K562 (cell line): ENCODE measurements around the gene GANAB. TPM values are rescaled to one million over a fixed set of nuclear protein-coding genes. Genes with fewer than 3 reads are reported as not detected.
A peak's percentile ranks its signal among the peaks of the same experiment; 100 is the strongest.

Experiments used
- ESRRA ChIP-seq: fragments of 450-650 bp; IDR thresholded peaks from 2 replicates; pipeline ENCODE4 v1.6.1; 2014; ENCODE audit warnings: low read depth, mild to moderate bottlenecking, moderate library complexity, borderline replicate concordance
- ESRRB ChIP-seq: fragments of 250-450 bp; sonication (Bioruptor Pico); IDR thresholded peaks from 2 replicates; pipeline ENCODE4 v1.5.0; 2020; ENCODE audit warnings: mild to moderate bottlenecking, moderate library complexity, borderline replicate concordance
- FOXJ3 ChIP-seq: sonication (generic); formaldehyde crosslinking; IDR thresholded peaks from 2 replicates; pipeline ENCODE4 v1.4.0; 2020; ENCODE audit warnings: mild to moderate bottlenecking, missing genetic modification reagents
- HEY1 ChIP-seq: fragments of 250-450 bp; sonication (Bioruptor Pico); IDR thresholded peaks from 2 replicates; pipeline ENCODE4 v1.5.0; 2020; ENCODE audit warnings: mild to moderate bottlenecking, moderate library complexity, borderline replicate concordance
- JUN ChIP-seq, 2 experiments: sonication (generic) in 1 of 2; formaldehyde crosslinking in 1 of 2; IDR thresholded peaks; 2 replicates each; pipeline versions ENCODE4 v1.6.1 to v1.8.0; 2012 to 2022; ENCODE audit warnings: borderline replicate concordance in 2 of 2, mild to moderate bottlenecking in 2 of 2, improper control_type of control experiment in 1 of 2, low read depth in 1 of 2, low read length in 1 of 2, missing genetic modification reagents in 1 of 2
- NFRKB ChIP-seq: fragments of 450-650 bp; IDR thresholded peaks from 2 replicates; pipeline ENCODE4 v1.6.1; 2016; ENCODE audit warnings: low read depth
- PHB ChIP-seq: fragments of 250-450 bp; sonication (Bioruptor Pico); IDR thresholded peaks from 2 replicates; pipeline ENCODE4 v1.5.0; 2021
- POLR2AphosphoS5 ChIP-seq: IDR thresholded peaks from 2 replicates; pipeline ENCODE4 v1.6.1; 2011; ENCODE audit warnings: mild to moderate bottlenecking, low read depth, low read length, moderate library complexity; ENCODE audit not compliant: control insufficient read depth, insufficient read depth
- TFAM ChIP-seq: fragments of 250-450 bp; sonication (Bioruptor Pico); conservative IDR thresholded peaks from 2 replicates; pipeline ENCODE4 v1.5.0; 2021; ENCODE audit warnings: mild to moderate bottlenecking, moderate library complexity
- ZNF232 ChIP-seq: sonication (generic); formaldehyde crosslinking; IDR thresholded peaks from 2 replicates; pipeline ENCODE4 v1.8.0; 2022; ENCODE audit warnings: mild to moderate bottlenecking, missing genetic modification reagents
- ZNF3 ChIP-seq: fragments of 250-450 bp; sonication (Bioruptor Pico); IDR thresholded peaks from 2 replicates; pipeline ENCODE4 v1.5.0; 2021; ENCODE audit warnings: mild to moderate bottlenecking, moderate library complexity
- polyA plus RNA-seq, 8 experiments: library from polyadenylated mRNA; depleted of rRNA in 4 of 8; stranded (reverse) in 5 of 8; unstranded in 3 of 8; fragments of >200 nt; fragmentation: Nextera tagmentation in 2 of 8; fragmentation: Illumina TruSeq in 1 of 8; extraction: Ambion mirVana in 2 of 8; extraction: Trizol in 1 of 8; gene quantifications; 2 replicates each; pipeline versions ENCODE4 v1.2.1 to v1.2.3, GENCODE V29; 2011 to 2014; ENCODE audit warnings: inconsistent platforms in 1 of 8, missing spikeins in 1 of 8
- total RNA-seq, 7 experiments: library from RNA; depleted of rRNA in 6 of 7; stranded (reverse); fragments of >200 nt in 6 of 7; fragmentation: Illumina TruSeq in 2 of 7; extraction: Trizol in 2 of 7; gene quantifications; 2 replicates each; pipeline versions ENCODE4 v1.2.1 to v1.2.3, GENCODE V29; 2011 to 2021; ENCODE audit warnings: low replicate concordance in 1 of 7
- TF ChIP-seq, protein P1 (sequence below), 2 experiments: fragments of 450-650 bp; formaldehyde crosslinking in 1 of 2; IDR thresholded peaks; 2 replicates each; pipeline versions ENCODE4 v1.4.0 to v1.6.1; 2014 to 2020; ENCODE audit warnings: mild to moderate bottlenecking in 2 of 2, borderline replicate concordance in 1 of 2, low read depth in 1 of 2
- TF ChIP-seq, protein P2 (sequence below), 2 experiments: fragments of 250-450 bp in 1 of 2; fragments of 450-650 bp in 1 of 2; sonication (Bioruptor Pico) in 1 of 2; IDR thresholded peaks; 2 replicates each; pipeline versions ENCODE4 v1.6.1 to v1.8.0; 2016 to 2021; ENCODE audit warnings: mild to moderate bottlenecking in 2 of 2, moderate library complexity in 2 of 2, missing compliant biosample characterization in 1 of 2, missing genetic modification characterization in 1 of 2

GANAB gene
- total and polyA plus RNA-seq, 9 of the 15 experiments (the other 6 are each of a cell fraction or from before 2014, with no cell fraction given) = 6.5 to 284 (median 161) TPM

DNA sequence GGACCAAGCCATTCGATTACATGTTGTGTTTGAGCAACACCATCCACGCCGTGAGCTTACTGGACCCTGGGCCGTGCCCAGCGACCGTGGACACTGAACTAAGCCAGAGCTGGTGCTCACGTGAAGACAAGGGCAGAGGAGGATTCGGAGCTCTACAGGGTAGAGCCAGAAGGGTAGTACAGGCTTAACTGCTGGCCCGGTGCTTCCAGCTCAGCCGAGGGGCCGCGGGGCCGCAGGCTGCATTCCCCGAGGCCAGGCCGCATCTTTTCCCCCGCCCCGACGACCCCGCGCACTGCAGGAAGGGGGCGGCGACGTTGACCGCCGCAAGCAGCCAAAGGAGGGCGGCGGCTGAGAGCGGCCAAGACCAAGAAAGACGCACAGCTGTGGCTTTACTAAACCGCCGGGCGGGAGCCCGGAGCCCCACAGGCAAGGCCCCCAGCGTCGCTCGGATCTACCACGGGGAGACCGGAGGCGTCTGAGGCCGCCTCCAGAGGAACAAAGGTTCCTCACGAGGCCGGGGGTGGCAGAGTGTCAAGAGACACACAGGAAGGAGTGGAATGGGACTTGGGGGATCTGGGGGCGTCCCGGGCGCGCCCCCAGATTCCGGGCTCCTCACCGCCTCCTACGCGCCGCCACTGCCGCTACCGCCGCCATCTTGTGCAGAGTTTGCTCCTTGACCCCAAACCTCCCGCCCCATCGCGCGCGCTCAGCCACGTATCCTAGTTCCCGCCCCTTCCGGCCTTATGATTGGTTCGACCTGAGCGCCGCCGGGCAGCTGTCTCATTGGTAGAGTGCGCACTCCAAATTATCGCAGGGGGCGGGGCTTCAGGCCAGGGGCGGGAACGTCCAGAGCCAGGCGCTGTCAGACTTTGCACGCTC lies at the start of gene GANAB (continued):
- TF ChIP-seq, protein P1, sequence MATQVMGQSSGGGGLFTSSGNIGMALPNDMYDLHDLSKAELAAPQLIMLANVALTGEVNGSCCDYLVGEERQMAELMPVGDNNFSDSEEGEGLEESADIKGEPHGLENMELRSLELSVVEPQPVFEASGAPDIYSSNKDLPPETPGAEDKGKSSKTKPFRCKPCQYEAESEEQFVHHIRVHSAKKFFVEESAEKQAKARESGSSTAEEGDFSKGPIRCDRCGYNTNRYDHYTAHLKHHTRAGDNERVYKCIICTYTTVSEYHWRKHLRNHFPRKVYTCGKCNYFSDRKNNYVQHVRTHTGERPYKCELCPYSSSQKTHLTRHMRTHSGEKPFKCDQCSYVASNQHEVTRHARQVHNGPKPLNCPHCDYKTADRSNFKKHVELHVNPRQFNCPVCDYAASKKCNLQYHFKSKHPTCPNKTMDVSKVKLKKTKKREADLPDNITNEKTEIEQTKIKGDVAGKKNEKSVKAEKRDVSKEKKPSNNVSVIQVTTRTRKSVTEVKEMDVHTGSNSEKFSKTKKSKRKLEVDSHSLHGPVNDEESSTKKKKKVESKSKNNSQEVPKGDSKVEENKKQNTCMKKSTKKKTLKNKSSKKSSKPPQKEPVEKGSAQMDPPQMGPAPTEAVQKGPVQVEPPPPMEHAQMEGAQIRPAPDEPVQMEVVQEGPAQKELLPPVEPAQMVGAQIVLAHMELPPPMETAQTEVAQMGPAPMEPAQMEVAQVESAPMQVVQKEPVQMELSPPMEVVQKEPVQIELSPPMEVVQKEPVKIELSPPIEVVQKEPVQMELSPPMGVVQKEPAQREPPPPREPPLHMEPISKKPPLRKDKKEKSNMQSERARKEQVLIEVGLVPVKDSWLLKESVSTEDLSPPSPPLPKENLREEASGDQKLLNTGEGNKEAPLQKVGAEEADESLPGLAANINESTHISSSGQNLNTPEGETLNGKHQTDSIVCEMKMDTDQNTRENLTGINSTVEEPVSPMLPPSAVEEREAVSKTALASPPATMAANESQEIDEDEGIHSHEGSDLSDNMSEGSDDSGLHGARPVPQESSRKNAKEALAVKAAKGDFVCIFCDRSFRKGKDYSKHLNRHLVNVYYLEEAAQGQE (IDR thresholded peaks at IDR 0.05; ENCODE audit: borderline replicate concordance) = no peak
- TF ChIP-seq, protein P1 (CRISPR knock-in tag; IDR thresholded peaks at IDR 0.05; ENCODE audit: low read depth) = peak; percentile 70; the same call in 1 of the 2 replicates
- TF ChIP-seq ZNF3 (no peak), PHB (CRISPR knock-in tag) (0 out of 2 replicates have a peak, but pooled peaks have one; percentile 17), HEY1 (peak; percentile 42; the same call in 1 of the 2 replicates), FOXJ3 (CRISPR knock-in tag) (no peak), ESRRB (CRISPR knock-in tag) (no peak), TFAM (no peak), ESRRA (peak; percentile 51; the same call in 1 of the 2 replicates), ZNF232 (no peak; the same call in 1 of the 2 replicates), JUN (IDR thresholded peaks at IDR 0.05; ENCODE audit: borderline replicate concordance, low read depth, low read length) (no peak), JUN (CRISPR knock-in tag; IDR thresholded peaks at IDR 0.05; ENCODE audit: borderline replicate concordance) (no peak), NFRKB (peak; percentile 74), POLR2AphosphoS5 (peak; percentile 95)
- TF ChIP-seq, protein P2, sequence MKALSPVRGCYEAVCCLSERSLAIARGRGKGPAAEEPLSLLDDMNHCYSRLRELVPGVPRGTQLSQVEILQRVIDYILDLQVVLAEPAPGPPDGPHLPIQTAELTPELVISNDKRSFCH (CRISPR knock-in tag; IDR thresholded peaks at IDR 0.05) = no peak
- TF ChIP-seq, protein P2 (tag; IDR thresholded peaks at IDR 0.05) = peak; percentile 55; the same call in 1 of the 2 replicates
